Glomerular visceral epithelial cell (primary cell): Measurements from ENCODE around the gene XRCC2.
A peak's percentile ranks its signal among the peaks of the same experiment; 100 is the strongest.
"Not testable (repeated sequence)": the region's sequence is repeated elsewhere in the genome, so short reads cannot be mapped to it uniquely, and the experiment has no call there.

Experiments
- DNase-seq: peaks from one replicate; pipeline ENCODE4 v3.0.0-alpha.2; 2016; ENCODE audit errors: extremely low spot score

The XRCC2 gene

GRCh38 chr7:152675759-152676636 lies at the start of gene XRCC2:
Gene XRCC2 (minus strand): TSS chr7:152676141. CDS start chr7:152676079, 62 bp downstream.
- DNase-seq, result peak; percentile 93

GRCh38 chr7:152723364-152723763 lies 47.4 kb upstream of the XRCC2 start:
- DNase-seq, result no peak

GRCh38 chr7:152712412-152713042 lies 36.6 kb upstream of the XRCC2 start:
- DNase-seq, result not testable (repeated sequence)

GRCh38 chr7:152711444-152711944 lies 35.6 kb upstream of the XRCC2 start:
- DNase-seq, result no peak

GRCh38 chr7:152710153-152710442 lies 34.2 kb upstream of the XRCC2 start:
- no peak for DNase-seq

GRCh38 chr7:152709287-152710152 lies 33.6 kb upstream of the XRCC2 start:
- no peak for DNase-seq

GRCh38 chr7:152704796-152705384 lies 28.9 kb upstream of the XRCC2 start:
- no peak for DNase-seq

GRCh38 chr7:152699079-152699478 lies 23.1 kb upstream of the XRCC2 start:
- no peak for DNase-seq

GRCh38 chr7:152697268-152697974 lies 21.5 kb upstream of the XRCC2 start:
- not testable (repeated sequence) for DNase-seq

GRCh38 chr7:152692196-152692595 lies 16.3 kb upstream of the XRCC2 start:
- not testable (repeated sequence) for DNase-seq

GRCh38 chr7:152683297-152683696 lies 7.4 kb upstream of the XRCC2 start:
- DNase-seq, result no peak

- no peak for DNase-seq
Observed at GRCh38 chr7:152677808-152678670, 2.1 kb upstream of the XRCC2 start.

- DNase-seq, result peak; percentile 22
Observed at GRCh38 chr7:152674860-152675758, 832 bp downstream of the XRCC2 start.

GRCh38 chr7:152673897-152674296 lies 2.0 kb downstream of the XRCC2 start:
- DNase-seq, result no peak

- DNase-seq, result no peak
Observed at GRCh38 chr7:152672626-152673025, 3.3 kb downstream of the XRCC2 start.

- DNase-seq, result no peak
Observed at GRCh38 chr7:152669758-152670157, 6.2 kb downstream of the XRCC2 start.

- DNase-seq, result no peak
Observed at GRCh38 chr7:152668975-152669374, 7.0 kb downstream of the XRCC2 start.

GRCh38 chr7:152667958-152668357 lies 8.0 kb downstream of the XRCC2 start:
- DNase-seq, result no peak

GRCh38 chr7:152666078-152666477 lies 9.9 kb downstream of the XRCC2 start:
- DNase-seq, result no peak
